OCI-LY1 (cell line): Measurements from ENCODE around the gene USP22.

ENCODE experiments used
- H2AFZ ChIP-seq: fragments of 200-600 bp; sonication (generic), shearing (Covaris generic); 2 replicates; pipeline ENCODE4 v1.6.0; 2014; ENCODE audit warnings: antibody characterized with exemption, mild to moderate bottlenecking, low read length
- H3F3A ChIP-seq: fragments of 200-600 bp; sonication (generic), shearing (Covaris generic); 2 replicates; pipeline ENCODE4 v1.6.0; 2014; ENCODE audit warnings: mild to moderate bottlenecking, antibody characterized with exemption, low read length, moderate library complexity; ENCODE audit not compliant: insufficient read depth
- H3K27ac ChIP-seq: fragments of 200-600 bp; sonication (generic); 2 replicates; pipeline ENCODE4 v1.5.1; 2014; ENCODE audit warnings: low read length, mixed run types, mild to moderate bottlenecking, low read depth; ENCODE audit not compliant: poor library complexity, severe bottlenecking
- H3K27me3 ChIP-seq: fragments of 200-600 bp; sonication (generic); 2 replicates; pipeline ENCODE4 v1.6.0; 2014; ENCODE audit warnings: antibody characterized with exemption, mild to moderate bottlenecking, low read length, moderate library complexity; ENCODE audit not compliant: insufficient read depth
- H3K36me3 ChIP-seq: fragments of 200-600 bp; sonication (generic); 2 replicates; pipeline ENCODE4 v1.6.1; 2014; ENCODE audit warnings: mild to moderate bottlenecking, antibody characterized with exemption, low read length, moderate library complexity, mixed read lengths; ENCODE audit not compliant: insufficient read depth
- H3K4me1 ChIP-seq: fragments of 200-600 bp; sonication (generic); 2 replicates; pipeline ENCODE4 v1.5.1; 2014; ENCODE audit warnings: mild to moderate bottlenecking, low read length, moderate library complexity; ENCODE audit not compliant: insufficient read depth, severe bottlenecking
- H3K4me2 ChIP-seq: fragments of 200-600 bp; sonication (generic), shearing (Covaris generic); 2 replicates; pipeline ENCODE4 v1.6.1; 2014; ENCODE audit warnings: low read length
- H3K4me3 ChIP-seq: fragments of 200-600 bp; sonication (generic); 2 replicates; pipeline ENCODE4 v1.5.1; 2014; ENCODE audit warnings: low read length, low read depth, mild to moderate bottlenecking, mixed read lengths; ENCODE audit not compliant: poor library complexity, severe bottlenecking
- H3K79me2 ChIP-seq: fragments of 200-600 bp; shearing (Covaris generic); 2 replicates; pipeline ENCODE4 v1.6.1; 2016; ENCODE audit warnings: mixed run types, low read length, mixed read lengths; ENCODE audit not compliant: insufficient read depth
- H3K9ac ChIP-seq: fragments of 200-600 bp; sonication (generic), shearing (Covaris generic); 2 replicates; pipeline ENCODE4 v1.6.1; 2014; ENCODE audit warnings: mild to moderate bottlenecking, low read length, mixed read lengths
- H3K9me2 ChIP-seq: fragments of 200-600 bp; sonication (generic), shearing (Covaris generic); 2 replicates; pipeline ENCODE4 v1.6.1; 2014; ENCODE audit warnings: low read depth, mild to moderate bottlenecking, low read length, mixed read lengths
- H3K9me3 ChIP-seq: fragments of 200-600 bp; shearing (Covaris generic); 2 replicates; pipeline ENCODE4 v1.6.1; 2014; ENCODE audit warnings: low read length, mixed read lengths
- H4K20me1 ChIP-seq: fragments of 200-600 bp; sonication (generic), shearing (Covaris generic); 2 replicates; pipeline ENCODE4 v1.6.0; 2016; ENCODE audit warnings: mild to moderate bottlenecking, low read length; ENCODE audit not compliant: insufficient read depth
- CTCF ChIP-seq: fragments of 200-600 bp; sonication (generic), shearing (Covaris generic); IDR thresholded peaks from 2 replicates; pipeline ENCODE4 v1.5.1; 2017; ENCODE audit warnings: mild to moderate bottlenecking, antibody characterized with exemption, low read length, moderate library complexity, mixed read lengths
- EZH2 ChIP-seq: fragments of 200-600 bp; sonication (generic), shearing (Covaris generic); IDR thresholded peaks from 2 replicates; pipeline ENCODE4 v1.8.0; 2017; ENCODE audit warnings: borderline replicate concordance, mixed run types, mild to moderate bottlenecking, antibody characterized with exemption, low read length, moderate library complexity, mixed read lengths

The USP22 gene

GRCh38 chr17:21010705-21011596 lies 31.9 kb downstream of the USP22 start:
- H3K4me1 ChIP-seq, result no peaks in the 10 kb centered on the region
- H3K27me3 ChIP-seq, result no peaks in the 10 kb centered on the region
- no peak overlapping the region for H3K27ac ChIP-seq
- H4K20me1 ChIP-seq, result no peaks in the 10 kb centered on the region
- H3K9me2 ChIP-seq, result no peaks in the 10 kb centered on the region
- peaks cover 97% of the 10 kb centered on the region for H3K36me3 ChIP-seq
- no peaks in the 10 kb centered on the region for H3K79me2 ChIP-seq
- H3K4me2 ChIP-seq, result no peak overlapping the region
- H3K9ac ChIP-seq, result no peak overlapping the region
- H3F3A ChIP-seq, result no peaks in the 10 kb centered on the region
- TF ChIP-seq CTCF, result no peak
- H2AFZ ChIP-seq, result no peak overlapping the region
- H3K9me3 ChIP-seq, result no peaks in the 10 kb centered on the region
- H3K4me3 ChIP-seq, result no peak overlapping the region

- H4K20me1 ChIP-seq, result no peaks in the 10 kb centered on the region
- no peaks in the 10 kb centered on the region for H3K9me2 ChIP-seq
- H2AFZ ChIP-seq, result no peak overlapping the region
- no peak overlapping the region for H3K4me3 ChIP-seq
- H3K27ac ChIP-seq, result no peak overlapping the region
- H3K79me2 ChIP-seq, result no peaks in the 10 kb centered on the region
- TF ChIP-seq CTCF, result no peak
- TF ChIP-seq EZH2, result no peak
- H3K36me3 ChIP-seq, result peaks cover 97% of the 10 kb centered on the region
- no peak overlapping the region for H3K4me2 ChIP-seq
- H3K4me1 ChIP-seq, result no peaks in the 10 kb centered on the region
- no peaks in the 10 kb centered on the region for H3F3A ChIP-seq
- no peaks in the 10 kb centered on the region for H3K27me3 ChIP-seq
- H3K9ac ChIP-seq, result no peak overlapping the region
- no peaks in the 10 kb centered on the region for H3K9me3 ChIP-seq
These were observed 33.7 kb downstream of the USP22 start for GRCh38 chr17:21008992-21009671.

- Histone ChIP-seq H3F3A (no peaks in the 10 kb centered on the region), H3K9me3 (no peaks in the 10 kb centered on the region), H3K4me2 (no peak overlapping the region), H3K9me2 (no peaks in the 10 kb centered on the region), H2AFZ (no peak overlapping the region), H3K36me3 (peaks cover 99% of the 10 kb centered on the region), H4K20me1 (no peaks in the 10 kb centered on the region), H3K79me2 (no peaks in the 10 kb centered on the region), H3K27me3 (no peaks in the 10 kb centered on the region), H3K27ac (no peak overlapping the region), H3K9ac (no peak overlapping the region), H3K4me1 (no peaks in the 10 kb centered on the region), H3K4me3 (no peak overlapping the region)
- no peak for TF ChIP-seq CTCF
- no peak for TF ChIP-seq EZH2
These were observed 34.5 kb downstream of the USP22 start for GRCh38 chr17:21008160-21008915.
